Measurements from ENCODE around the gene ARHGAP18. TPM values are rescaled to one million over a fixed set of nuclear protein-coding genes. Genes with fewer than 3 reads are reported as not detected.
A peak's percentile ranks its signal among the peaks of the same experiment; 100 is the strongest.

Gene ARHGAP18
- total and polyA plus RNA-seq, 8 donors = 6.0 to 104 (median 30.2) TPM

GRCh38 chr6:129635396-129636130 is 74.4 kb downstream of the ARHGAP18 start:
- Histone ChIP-seq H3K4me3 (no peak overlapping the region), H3K9me3 (no peaks in the 10 kb centered on the region), H3K4me1 (peaks cover 7 to 26% (median 11%) of the 10 kb centered on the region in 4 donors), H3K36me3 (peaks cover 0 to 32% (median 14%) of the 10 kb centered on the region in 4 donors), H3K27ac (no peak overlapping the region), H3K27me3 (no peaks in the 10 kb centered on the region)
- TF ChIP-seq POLR2AphosphoS5 (IDR thresholded peaks at IDR 0.05) = no peak
- no peak for TF ChIP-seq EP300 (IDR thresholded peaks at IDR 0.05)
- TF ChIP-seq, protein P1, sequence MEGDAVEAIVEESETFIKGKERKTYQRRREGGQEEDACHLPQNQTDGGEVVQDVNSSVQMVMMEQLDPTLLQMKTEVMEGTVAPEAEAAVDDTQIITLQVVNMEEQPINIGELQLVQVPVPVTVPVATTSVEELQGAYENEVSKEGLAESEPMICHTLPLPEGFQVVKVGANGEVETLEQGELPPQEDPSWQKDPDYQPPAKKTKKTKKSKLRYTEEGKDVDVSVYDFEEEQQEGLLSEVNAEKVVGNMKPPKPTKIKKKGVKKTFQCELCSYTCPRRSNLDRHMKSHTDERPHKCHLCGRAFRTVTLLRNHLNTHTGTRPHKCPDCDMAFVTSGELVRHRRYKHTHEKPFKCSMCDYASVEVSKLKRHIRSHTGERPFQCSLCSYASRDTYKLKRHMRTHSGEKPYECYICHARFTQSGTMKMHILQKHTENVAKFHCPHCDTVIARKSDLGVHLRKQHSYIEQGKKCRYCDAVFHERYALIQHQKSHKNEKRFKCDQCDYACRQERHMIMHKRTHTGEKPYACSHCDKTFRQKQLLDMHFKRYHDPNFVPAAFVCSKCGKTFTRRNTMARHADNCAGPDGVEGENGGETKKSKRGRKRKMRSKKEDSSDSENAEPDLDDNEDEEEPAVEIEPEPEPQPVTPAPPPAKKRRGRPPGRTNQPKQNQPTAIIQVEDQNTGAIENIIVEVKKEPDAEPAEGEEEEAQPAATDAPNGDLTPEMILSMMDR (IDR thresholded peaks at IDR 0.05) = no peak
- no peak for TF ChIP-seq POLR2A (IDR thresholded peaks at IDR 0.05)
- peak in 1 of 2 donors; percentile 86 for DNase-seq
- 82 to 98% (median 93%) methylated on average over 3 of the region's 3 CpGs for WGBS, 5 donors
- intact Hi-C loops (cut with DNase I; ENCODE audit: low total_unique reads) = no loop called here

GRCh38 chr6:129634411-129635230 is 75.4 kb downstream of the ARHGAP18 start:
- no peak for DNase-seq
- Histone ChIP-seq H3K36me3 (peaks cover 0 to 36% (median 14%) of the 10 kb centered on the region in 4 donors), H3K9me3 (no peaks in the 10 kb centered on the region), H3K27me3 (no peaks in the 10 kb centered on the region), H3K4me1 (peaks cover 7 to 26% (median 11%) of the 10 kb centered on the region in 4 donors), H3K4me3 (no peak overlapping the region), H3K27ac (no peak overlapping the region)
- no peak for TF ChIP-seq POLR2A (IDR thresholded peaks at IDR 0.05)
- no peak for TF ChIP-seq EP300 (IDR thresholded peaks at IDR 0.05)
- TF ChIP-seq, protein P1 (IDR thresholded peaks at IDR 0.05) = no peak
- TF ChIP-seq POLR2AphosphoS5 (IDR thresholded peaks at IDR 0.05) = no peak
- 81 to 97% (median 94%) methylated on average over 4 of the region's 4 CpGs for WGBS, 5 donors
- intact Hi-C loops (cut with DNase I; ENCODE audit: low total_unique reads) = no loop called here

- Histone ChIP-seq H3K36me3 (peaks cover 0 to 44% (median 24%) of the 10 kb centered on the region in 4 donors), H3K9me3 (no peaks in the 10 kb centered on the region), H3K4me3 (no peak overlapping the region), H3K27ac (no peak overlapping the region), H3K4me1 (peaks cover 7 to 17% (median 10%) of the 10 kb centered on the region in 4 donors), H3K27me3 (no peaks in the 10 kb centered on the region)
- DNase-seq = no peak
- TF ChIP-seq POLR2A (IDR thresholded peaks at IDR 0.05) (no peak), POLR2AphosphoS5 (IDR thresholded peaks at IDR 0.05) (no peak), EP300 (IDR thresholded peaks at IDR 0.05) (no peak)
- TF ChIP-seq, protein P1 (IDR thresholded peaks at IDR 0.05) = no peak
- 93 to 99% (median 97%) methylated on average over 3 of the region's 3 CpGs for WGBS, 5 donors
- intact Hi-C loops (cut with DNase I; ENCODE audit: low total_unique reads) = no loop called here
Measured at GRCh38 chr6:129633529-129633928, 76.4 kb downstream of the ARHGAP18 start.

DNA sequence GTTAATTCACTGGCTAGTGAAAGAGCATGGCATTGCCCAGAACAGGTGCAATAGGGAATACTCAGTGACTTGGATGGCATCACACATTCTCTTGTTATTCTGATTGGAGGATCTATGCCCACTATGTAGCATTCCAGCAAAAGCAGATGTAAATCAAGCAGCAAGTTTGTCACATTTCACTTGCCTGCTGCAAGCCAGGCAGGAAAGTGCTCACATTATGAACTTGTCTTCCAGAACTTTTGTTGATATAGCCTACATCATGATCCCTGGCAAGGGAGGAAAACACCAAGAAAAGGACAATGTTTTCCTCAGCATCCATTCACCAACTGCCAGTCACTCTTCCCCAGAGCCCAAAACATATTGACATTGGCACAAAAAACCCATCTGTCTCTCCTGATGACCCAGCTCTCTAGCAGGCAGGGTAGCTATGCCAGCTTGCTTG is 77.8 kb downstream of the ARHGAP18 start:
- TF ChIP-seq, protein P1 (IDR thresholded peaks at IDR 0.05) = no peak
- TF ChIP-seq POLR2AphosphoS5 (IDR thresholded peaks at IDR 0.05) = no peak
- no peak for TF ChIP-seq POLR2A (IDR thresholded peaks at IDR 0.05)
- no peak for TF ChIP-seq EP300 (IDR thresholded peaks at IDR 0.05)
- no peak overlapping the region for H3K27ac ChIP-seq
- no peaks in the 10 kb centered on the region for H3K9me3 ChIP-seq
- intact Hi-C loops (cut with DNase I; ENCODE audit: low total_unique reads) = no loop called here
- peaks cover 0 to 53% (median 30%) of the 10 kb centered on the region in 4 donors for H3K36me3 ChIP-seq
- H3K4me3 ChIP-seq = no peak overlapping the region
- H3K4me1 ChIP-seq = peaks cover 0 to 4% (median 2%) of the 10 kb centered on the region in 4 donors
- no peak for DNase-seq
- no peaks in the 10 kb centered on the region for H3K27me3 ChIP-seq
